Middle frontal gyrus (tissue), 1 donor: ENCODE measurements around the gene CAMTA1.

ENCODE experiments used
- DNase-seq: peaks from one replicate; pipeline ENCODE4 v3.0.0-alpha.2; 2015; ENCODE audit warnings: low spot score; ENCODE audit errors: extremely low spot score

Gene CAMTA1

DNA sequence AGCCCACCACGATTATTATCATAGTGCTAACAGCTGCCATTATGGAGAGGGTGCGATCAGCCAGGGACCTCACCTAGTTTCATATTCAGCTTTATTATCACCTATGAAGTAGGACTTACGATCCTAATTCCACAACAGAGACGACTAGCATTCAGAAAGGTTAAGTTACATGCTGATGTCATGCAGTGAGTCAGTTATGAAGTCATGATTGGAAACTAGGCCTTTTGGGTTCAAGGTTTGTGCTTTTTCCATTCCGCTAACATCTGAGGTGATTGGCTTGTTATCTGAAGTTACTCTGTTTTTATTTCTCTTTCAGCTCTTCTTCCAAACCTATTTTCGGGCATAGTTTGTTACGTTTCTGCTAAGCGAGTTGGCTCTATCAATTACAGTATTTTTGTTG, 251.1 kb downstream of the CAMTA1 start:
- DNase-seq, result no peak

DNA sequence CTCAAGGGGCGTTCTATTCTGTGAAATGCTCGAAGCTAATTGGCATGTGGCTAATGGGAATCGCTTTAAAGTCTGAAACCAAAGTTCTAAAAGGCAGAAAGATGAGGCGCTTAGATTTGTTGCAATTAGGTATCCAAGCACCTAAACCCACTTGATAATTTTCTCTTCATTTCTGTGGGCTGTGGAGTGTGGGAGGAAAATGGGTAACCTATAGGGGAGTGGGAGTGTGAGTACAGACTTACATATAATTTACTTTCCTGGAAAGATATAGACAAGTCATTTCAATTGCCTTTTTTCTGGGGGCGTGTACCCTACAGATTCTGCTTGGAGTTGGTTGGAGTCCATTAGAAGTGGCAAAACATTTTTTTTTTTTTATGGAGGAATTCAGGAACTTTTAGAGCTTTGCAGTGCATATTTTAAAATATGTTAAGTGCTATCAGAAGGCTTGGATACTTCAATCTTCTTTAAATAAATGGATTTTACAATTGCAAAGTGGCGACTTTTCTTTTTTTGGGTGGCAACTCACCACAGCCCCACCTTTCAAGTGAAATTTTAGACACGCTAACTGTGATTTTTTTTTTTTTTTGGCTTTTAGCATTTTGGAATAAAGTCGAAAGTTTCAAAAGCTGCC, 254.5 kb downstream of the CAMTA1 start:
- DNase-seq, result no peak

DNA sequence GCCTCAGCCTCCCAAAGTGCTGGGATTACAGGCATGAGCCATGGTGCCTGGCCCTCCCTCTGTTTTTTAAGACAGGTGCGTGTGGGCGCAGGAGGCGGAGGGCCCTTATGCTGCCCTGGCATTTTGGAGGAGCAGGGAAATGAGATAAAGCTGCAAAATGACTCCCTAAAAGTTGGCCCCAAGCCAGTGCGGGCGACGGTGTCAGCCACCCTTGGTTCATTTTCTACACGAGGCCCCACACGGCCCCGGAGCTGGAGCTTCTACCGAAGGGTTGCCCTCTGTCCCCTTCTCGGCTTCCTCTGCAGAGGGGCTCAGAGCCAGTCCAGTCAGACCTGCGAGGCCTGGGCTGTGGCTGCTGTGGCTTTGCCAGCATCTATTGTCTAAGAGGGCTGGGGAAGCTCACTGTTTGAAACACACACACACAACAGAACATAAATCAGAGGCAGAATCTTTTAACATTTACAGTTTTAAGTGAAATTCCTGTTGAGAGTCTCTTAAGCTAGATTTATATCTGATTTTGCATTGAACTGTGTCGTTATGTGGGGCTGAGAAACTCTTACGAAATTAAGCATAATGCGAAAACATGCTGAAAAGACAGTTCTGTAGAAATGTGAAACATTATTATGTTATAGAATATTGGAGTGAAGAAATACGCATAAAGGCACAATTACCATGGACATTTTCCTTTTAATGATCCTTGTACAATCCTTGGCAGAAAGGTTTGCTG, 255.9 kb downstream of the CAMTA1 start:
- no peak for DNase-seq

DNA sequence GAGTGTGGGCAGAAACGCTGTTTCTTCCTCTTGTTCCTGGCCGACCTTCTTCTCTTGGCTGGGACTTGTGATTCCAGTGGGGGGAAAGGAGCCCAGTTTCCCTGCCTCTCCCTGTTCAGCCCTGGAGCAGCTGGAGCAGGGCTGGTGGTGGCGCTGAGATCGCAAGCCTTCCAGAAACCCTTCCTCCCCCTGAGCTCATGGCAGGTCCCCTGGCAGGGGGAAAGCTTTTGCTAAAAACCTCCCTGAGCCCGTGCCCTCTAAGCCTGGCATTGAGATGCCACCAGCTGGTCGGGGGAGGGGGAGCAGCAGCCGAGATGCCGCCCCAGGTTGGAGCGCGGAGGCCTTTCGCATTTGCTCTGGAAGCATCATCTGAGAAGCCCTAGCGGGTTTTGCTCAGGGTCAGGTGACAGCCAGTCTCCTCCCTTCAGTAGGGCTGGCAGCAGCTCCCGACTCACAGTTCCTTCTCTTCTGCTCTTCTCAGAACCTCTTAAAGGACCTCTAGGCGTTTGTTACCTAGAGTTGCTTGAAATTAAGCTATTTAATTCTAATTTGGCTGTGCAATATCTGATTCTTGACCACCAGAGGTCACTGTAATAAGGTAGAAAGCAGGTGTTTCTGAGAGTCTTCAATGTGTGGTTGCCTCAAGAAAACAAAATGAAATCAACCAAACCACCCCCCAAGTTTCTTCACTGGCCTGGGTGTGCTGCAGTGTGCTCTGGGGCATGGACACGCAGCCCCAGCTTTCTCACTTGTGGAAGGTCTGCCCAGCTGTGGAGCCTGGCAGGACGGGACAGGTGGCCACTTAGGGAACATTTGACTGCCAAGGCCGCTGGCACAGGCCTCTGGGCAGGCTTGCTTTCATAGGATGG, 257.3 kb downstream of the CAMTA1 start:
- DNase-seq, result no peak

DNA sequence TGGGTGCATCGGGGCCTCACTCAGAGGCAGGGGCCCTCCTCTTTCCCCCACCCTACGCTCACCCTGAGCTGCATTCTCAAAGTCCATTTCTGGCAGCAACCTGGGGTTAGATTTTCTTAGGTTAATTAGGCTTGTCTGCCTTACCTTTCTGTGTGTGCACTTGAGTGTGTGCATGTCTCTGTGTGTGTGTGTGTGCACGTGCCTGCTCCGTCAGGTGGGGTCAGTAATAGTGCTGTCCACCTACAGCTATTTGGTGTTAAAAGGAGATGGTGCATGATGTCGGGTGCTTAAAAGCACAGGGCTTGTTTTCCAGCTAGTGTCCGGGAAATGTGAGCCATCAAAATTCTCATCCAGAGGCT, 257.9 kb downstream of the CAMTA1 start:
- no peak for DNase-seq

GRCh38 chr1:7043719-7044535, 258.7 kb downstream of the CAMTA1 start:
- no peak for DNase-seq

DNA sequence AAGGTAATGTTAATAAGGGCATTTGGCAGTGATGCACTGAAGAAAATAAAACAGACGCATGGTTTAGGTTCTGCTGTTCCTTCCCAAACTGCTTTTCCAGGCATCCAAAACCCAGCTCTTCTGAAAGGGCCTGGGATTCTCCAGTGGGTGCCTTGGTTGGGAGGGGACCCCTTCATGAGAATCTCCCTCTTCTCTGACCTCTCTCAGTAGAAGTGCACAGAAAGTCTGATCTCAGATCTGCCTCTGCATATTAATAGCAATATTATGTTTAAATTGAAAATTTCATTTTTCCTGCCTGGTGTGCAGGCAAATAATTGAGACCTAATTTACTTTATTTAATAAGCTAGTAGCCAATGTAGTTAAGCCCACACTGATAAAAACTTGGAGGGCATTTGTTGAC, 260.6 kb downstream of the CAMTA1 start:
- DNase-seq, result no peak

- no peak for DNase-seq
Observed at GRCh38 chr1:7046314-7046713, 261.1 kb downstream of the CAMTA1 start.

GRCh38 chr1:7046891-7047290, 261.6 kb downstream of the CAMTA1 start:
- DNase-seq, result no peak

DNA sequence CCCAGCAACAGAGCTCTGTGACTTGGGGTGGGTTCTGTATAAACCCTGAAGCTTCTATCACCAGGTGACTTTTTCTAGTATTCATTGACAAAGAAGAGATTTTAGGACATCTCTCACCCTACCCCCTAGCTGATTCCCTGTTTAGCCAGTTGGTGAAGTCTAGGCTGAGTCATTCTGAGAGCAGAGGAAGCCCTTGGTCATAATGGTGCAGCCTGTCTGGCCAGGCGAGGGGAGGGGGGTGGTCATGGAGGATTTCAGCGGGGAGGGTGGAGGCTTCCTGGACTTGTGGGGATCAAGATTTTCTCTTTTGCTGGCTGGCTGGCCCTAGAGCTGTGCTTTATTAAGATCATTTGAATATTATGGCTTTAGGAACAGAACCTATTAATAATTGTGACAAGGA, 262.6 kb downstream of the CAMTA1 start:
- no peak for DNase-seq

DNA sequence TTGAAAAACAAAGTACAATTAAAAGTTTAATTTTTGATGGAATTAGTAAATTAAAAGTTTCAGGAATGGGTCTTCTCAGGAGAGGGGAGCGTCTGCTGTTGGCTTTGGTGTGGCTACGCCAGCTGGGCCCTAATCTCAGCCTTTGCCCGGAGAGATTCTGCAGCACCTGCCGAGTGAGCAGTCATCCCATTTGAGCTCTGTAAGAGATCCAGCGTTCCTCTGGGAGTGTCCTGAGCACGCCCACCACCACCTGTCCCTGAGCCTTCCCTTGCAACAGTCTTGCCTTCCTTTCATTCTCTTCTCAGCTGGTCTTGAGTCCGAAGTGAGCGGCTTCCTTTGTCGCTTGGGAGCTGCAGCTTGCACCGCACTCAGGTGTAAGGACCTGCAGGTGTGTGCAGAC, 263.1 kb downstream of the CAMTA1 start:
- DNase-seq, result no peak

DNA sequence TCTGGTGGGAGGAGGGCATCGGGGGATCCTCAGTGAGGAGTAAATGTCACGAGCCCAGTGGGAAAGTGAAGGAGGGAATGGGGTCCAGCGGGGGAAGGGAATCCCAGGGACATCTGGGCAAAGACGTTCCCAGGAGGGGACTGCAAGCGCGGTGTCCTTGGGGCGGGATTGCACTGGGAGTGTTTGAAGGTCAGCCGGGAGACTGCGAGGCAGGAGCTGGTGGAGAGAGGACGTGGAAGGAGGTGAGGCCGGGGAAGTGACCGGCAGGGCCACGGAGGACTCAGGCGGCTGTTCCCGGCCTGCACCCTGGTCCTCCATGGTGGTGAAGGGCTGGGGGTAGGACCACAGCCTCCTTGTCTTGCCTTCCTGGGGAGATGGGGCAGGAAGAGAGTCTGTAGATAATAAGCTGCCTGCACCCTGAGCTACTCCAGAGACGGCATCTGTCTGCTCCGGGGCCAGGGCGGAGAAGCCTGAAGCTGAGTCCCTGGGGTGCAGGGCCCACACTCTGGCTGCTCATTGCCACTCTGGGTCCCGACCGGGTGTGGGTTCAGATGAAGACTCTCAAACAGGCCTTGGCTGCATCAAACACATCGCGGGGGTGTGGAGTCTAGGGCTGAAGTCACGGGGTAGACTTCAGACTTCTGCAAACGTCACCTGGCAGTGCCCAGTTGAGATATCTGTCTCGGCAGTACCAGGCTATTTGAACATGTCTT, 264.8 kb downstream of the CAMTA1 start:
- DNase-seq, result no peak

GRCh38 chr1:7050751-7051665, 265.8 kb downstream of the CAMTA1 start:
- DNase-seq, result no peak

GRCh38 chr1:7052701-7053100, 267.4 kb downstream of the CAMTA1 start:
- no peak for DNase-seq

- no peak for DNase-seq
Observed at GRCh38 chr1:7060745-7061144, 275.5 kb downstream of the CAMTA1 start.

DNA sequence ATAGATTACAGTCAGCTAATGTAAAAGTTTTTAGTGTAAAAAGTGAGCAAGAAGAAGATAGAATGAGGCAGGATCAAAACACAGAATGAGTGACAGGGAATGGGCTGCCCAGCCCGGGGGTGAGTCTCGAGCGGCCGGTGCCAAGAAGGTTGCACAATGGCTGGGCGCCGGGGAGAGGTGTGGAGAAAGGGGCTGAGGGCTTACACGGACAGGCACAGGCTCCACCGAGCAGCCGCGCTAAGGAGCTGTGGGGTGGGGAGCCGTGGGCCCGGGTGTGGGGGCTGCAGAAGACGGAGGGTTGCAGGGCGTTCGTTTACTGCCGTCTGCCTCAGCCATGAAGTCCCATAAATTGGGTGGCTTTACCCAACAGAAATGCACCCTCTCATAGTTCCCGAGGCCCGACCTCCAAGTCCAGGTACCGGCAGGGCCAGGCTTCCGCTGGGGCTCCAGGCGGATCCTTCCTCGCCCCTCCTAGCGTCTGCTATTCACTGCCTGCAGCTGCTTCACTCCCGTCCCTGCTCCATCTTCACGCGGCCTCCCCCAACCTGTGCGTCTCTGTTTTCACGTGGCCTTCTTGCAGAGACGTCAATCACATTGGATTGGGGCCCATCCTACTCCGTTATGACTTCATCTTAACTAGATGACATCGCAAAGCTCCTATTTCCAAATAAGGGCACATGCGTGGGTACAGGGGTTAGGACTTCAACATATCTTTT, 277.2 kb downstream of the CAMTA1 start:
- no peak for DNase-seq

DNA sequence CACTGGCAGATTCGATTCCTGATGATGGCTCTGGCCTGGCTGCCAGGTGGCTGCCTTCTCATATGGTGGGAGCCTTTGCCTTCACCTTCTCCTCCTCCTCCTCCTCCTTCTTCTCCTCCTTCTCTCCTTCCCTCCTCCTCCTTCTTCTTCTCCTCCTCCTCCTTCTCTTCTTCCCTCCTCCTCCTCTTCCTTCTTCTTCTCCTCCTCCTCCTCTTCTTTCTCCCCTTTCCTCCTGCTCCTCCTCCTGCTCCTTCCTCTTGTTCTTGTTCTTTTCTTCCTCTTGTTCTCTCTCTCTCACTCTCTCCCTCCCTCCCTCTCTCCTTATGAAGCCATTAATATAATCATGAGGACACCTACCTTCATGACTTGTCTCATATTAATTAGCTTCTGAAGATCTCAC, 278.7 kb downstream of the CAMTA1 start:
- no peak for DNase-seq

DNA sequence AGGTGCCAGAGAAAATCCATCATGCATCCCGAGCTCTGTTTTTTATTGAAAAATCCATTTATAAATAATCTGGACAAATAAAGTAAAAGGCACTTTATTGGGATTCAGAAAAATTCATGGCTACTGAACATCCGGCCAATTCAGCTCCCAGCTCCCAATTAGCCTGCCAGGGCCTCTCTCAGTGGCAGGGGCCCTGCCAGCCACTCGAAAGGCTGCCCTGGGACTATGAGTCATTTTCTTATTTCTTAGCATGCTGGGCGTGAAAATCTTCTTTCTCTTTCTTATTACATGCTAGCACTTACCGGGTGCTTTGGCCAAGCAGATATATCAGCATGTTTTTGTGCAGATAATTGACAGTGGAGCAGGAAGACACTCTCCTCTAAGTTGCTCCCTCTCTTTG, 283.3 kb downstream of the CAMTA1 start:
- DNase-seq, result no peak

- DNase-seq, result no peak
Observed at GRCh38 chr1:7069931-7070330, 284.7 kb downstream of the CAMTA1 start.
